Measurements from ENCODE around the gene YARS1. TPM values are rescaled to one million over a fixed set of nuclear protein-coding genes. Genes with fewer than 3 reads are reported as not detected.

YARS1 gene
- total RNA-seq, 6 donors from 2014 or later, result 82.1 to 110 (median 95.1) TPM

GRCh38 chr1:32727876-32728275, 89.3 kb downstream of the YARS1 start:
- no peaks in the 10 kb centered on the region for H3K27me3 ChIP-seq
- H3K4me1 ChIP-seq, result peaks cover 11 to 16% (median 13%) of the 10 kb centered on the region in 4 donors
- no peak for TF ChIP-seq EP300 (IDR thresholded peaks at IDR 0.05)
- no peak overlapping the region for H3K4me3 ChIP-seq
- no peak overlapping the region for H3K27ac ChIP-seq
- WGBS, 2 donors, result 92 to 100% methylated on average over 1 of the region's 1 CpG
- ATAC-seq (ENCODE audit: low FRiP score in 2 of 2), result no peak
- H3K36me3 ChIP-seq, result no peaks in the 10 kb centered on the region
- no peak for DNase-seq
- no peaks in the 10 kb centered on the region for H3K9me3 ChIP-seq

GRCh38 chr1:32725615-32725982, 91.6 kb downstream of the YARS1 start:
- Histone ChIP-seq H3K27ac (peak overlapping the region in 1 of 4 donors; percentile 40), H3K4me3 (no peak overlapping the region), H3K9me3 (no peaks in the 10 kb centered on the region), H3K4me1 (peaks cover 11 to 14% (median 12%) of the 10 kb centered on the region in 4 donors), H3K36me3 (no peaks in the 10 kb centered on the region), H3K27me3 (no peaks in the 10 kb centered on the region)
- no peak for ATAC-seq (ENCODE audit: low FRiP score in 2 of 2)
- WGBS, 2 donors, result 73 to 86% methylated on average over 3 of the region's 3 CpGs
- DNase-seq, result no peak
- no peak for TF ChIP-seq EP300 (IDR thresholded peaks at IDR 0.05)
- TF ChIP-seq POLR2AphosphoS5 (IDR thresholded peaks at IDR 0.05), result no peak
- no peak for TF ChIP-seq POLR2A (IDR thresholded peaks at IDR 0.05)
- TF ChIP-seq CTCF (IDR thresholded peaks at IDR 0.05), result no peak

Other genes with a start within 250 kb of the YARS1 start
- 10 to 100 TPM; 24.4 to 43.9 (median 37.3) TPM for gene ZBTB8OS, start 166.8 kb downstream of the YARS1 start, total RNA-seq
- 100 to 1,000 TPM in 5 of 6 donors, 10 to 100 TPM in 1; 72.8 to 161 (median 131) TPM for gene RBBP4, start 166.2 kb downstream of the YARS1 start, total RNA-seq
- gene SYNC, start 114.6 kb downstream of the YARS1 start, total RNA-seq, result 10 to 100 TPM; 12.0 to 33.5 (median 25.8) TPM
- gene S100PBP, start 295 bp upstream of the YARS1 start, total RNA-seq, result 10 to 100 TPM; 20.8 to 85.9 (median 34.9) TPM
- gene FNDC5, start 53.6 kb upstream of the YARS1 start, total RNA-seq, result 10 to 100 TPM in 1 of 6 donors, 1 to 10 TPM in 2, under 1 TPM in 1, not detected in 2; 0.30 to 10.3 (median 2.2) TPM
- not detected for gene HPCA, start 69.1 kb upstream of the YARS1 start, total RNA-seq
- 10 to 100 TPM; 37.7 to 94.1 (median 58.6) TPM for gene TMEM54, start 84.0 kb upstream of the YARS1 start, total RNA-seq
- 10 to 100 TPM; 28.7 to 44.5 (median 37.4) TPM for gene RNF19B, start 147.5 kb upstream of the YARS1 start, total RNA-seq
- 100 to 1,000 TPM in 5 of 6 donors, 10 to 100 TPM in 1; 90.1 to 123 (median 115) TPM for gene AK2, start 219.5 kb upstream of the YARS1 start, total RNA-seq